ENCODE measurements around the gene NCKAP5L.
A peak's percentile ranks its signal among the peaks of the same experiment; 100 is the strongest.

NCKAP5L gene, protein sequence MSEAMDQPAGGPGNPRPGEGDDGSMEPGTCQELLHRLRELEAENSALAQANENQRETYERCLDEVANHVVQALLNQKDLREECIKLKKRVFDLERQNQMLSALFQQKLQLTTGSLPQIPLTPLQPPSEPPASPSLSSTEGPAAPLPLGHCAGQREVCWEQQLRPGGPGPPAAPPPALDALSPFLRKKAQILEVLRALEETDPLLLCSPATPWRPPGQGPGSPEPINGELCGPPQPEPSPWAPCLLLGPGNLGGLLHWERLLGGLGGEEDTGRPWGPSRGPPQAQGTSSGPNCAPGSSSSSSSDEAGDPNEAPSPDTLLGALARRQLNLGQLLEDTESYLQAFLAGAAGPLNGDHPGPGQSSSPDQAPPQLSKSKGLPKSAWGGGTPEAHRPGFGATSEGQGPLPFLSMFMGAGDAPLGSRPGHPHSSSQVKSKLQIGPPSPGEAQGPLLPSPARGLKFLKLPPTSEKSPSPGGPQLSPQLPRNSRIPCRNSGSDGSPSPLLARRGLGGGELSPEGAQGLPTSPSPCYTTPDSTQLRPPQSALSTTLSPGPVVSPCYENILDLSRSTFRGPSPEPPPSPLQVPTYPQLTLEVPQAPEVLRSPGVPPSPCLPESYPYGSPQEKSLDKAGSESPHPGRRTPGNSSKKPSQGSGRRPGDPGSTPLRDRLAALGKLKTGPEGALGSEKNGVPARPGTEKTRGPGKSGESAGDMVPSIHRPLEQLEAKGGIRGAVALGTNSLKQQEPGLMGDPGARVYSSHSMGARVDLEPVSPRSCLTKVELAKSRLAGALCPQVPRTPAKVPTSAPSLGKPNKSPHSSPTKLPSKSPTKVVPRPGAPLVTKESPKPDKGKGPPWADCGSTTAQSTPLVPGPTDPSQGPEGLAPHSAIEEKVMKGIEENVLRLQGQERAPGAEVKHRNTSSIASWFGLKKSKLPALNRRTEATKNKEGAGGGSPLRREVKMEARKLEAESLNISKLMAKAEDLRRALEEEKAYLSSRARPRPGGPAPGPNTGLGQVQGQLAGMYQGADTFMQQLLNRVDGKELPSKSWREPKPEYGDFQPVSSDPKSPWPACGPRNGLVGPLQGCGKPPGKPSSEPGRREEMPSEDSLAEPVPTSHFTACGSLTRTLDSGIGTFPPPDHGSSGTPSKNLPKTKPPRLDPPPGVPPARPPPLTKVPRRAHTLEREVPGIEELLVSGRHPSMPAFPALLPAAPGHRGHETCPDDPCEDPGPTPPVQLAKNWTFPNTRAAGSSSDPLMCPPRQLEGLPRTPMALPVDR (N-terminal part only)

DNA sequence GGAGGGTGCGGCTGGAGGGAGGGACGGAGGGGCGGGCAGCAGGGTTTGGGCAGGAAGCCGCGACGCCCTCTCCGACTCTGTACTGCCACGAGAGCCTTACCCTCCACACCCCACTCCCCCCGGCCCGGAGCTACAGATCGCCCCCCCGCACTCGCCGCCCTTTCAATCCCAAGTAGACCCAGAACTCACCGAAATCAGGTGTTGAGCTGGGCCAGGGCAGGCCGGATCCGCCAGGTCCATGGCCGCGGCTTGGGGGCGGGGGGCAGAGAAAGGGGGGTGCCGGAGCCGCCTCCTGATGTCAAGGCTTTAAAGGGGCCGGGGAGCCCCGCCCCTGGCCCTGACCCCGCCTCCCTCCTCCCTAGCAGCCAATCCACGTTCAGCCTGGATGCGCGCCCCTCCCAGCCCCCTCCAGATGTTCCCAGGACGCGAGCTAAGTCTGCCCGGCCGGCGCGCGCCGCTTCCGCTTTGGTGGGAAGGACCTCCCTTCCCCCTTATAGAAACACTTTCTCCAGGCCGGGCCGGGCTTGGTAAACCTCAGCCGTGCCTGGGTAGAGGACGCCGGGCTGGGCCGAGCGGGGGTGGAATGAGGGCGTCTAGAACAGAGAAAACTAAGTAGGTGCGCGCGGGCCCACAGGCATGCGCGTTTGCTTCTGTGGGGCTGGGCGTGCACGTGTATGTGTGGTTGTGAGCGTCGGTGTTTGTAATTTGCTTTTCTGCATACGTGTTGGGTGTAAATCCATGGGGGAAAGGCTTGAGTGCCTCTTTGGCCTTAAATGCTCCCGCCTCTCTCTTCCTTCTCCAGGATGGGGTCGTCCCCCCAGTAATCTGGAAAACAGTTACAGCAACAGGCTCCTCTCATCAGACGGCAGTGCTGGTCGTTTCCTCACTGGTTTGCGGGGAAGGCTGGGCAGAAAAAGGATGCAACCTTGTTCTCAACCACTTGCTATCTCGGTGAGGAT, at the start of gene NCKAP5L:
NCKAP5L (minus strand) TSS at position 281 of the 959 bp plus-strand sequence. CDS start 24,369 bp downstream, outside the sequence.
- H3K27ac ChIP-seq, result peak within 1 kb of the TSS; percentile 79
- DNase-seq (ENCODE audit: low read depth, low spot score), result peak; percentile 68

DNA sequence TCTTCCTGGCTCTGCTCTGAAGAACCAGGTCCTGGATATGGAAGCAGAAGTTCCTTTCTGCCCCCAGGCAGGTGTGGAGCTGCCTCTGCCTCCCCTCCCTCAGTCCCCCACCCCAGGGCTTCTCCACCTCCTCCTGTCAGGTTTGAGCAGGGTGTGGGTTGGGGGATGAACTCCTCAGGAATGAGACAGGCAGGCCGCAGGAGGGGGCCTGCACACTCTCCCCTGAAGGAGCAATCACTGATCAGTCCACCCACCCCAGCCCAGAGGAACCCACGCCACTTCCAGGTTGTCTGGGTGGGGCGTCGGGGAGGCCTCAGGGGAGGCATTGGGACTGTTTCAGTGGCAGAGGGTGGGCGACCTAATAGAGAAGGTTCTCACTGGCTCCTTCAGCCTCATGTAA, 48.9 kb upstream of the NCKAP5L start:
- DNase-seq (ENCODE audit: low read depth, low spot score), result no peak
- H3K27ac ChIP-seq, result no peak overlapping the region

DNA sequence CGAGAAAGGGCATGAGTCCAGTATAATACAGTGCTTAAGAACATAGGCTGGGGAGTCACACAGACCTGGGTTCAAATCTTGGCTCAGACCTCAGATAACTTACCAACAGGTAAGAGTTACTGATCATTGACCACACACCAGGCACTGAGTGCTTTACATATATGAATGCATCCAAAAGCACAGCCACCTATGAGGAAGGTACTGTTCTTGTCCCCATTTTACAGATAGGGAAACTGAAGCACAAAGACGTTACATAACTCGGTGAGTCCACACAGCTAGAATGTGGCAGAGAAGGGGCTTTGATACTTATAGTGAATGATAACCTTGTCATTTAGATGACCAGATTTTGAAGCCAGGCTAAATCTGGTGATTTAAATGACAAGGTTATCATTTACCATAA, 47.9 kb upstream of the NCKAP5L start:
- no peak for DNase-seq (ENCODE audit: low read depth, low spot score)
- no peak overlapping the region for H3K27ac ChIP-seq

DNA sequence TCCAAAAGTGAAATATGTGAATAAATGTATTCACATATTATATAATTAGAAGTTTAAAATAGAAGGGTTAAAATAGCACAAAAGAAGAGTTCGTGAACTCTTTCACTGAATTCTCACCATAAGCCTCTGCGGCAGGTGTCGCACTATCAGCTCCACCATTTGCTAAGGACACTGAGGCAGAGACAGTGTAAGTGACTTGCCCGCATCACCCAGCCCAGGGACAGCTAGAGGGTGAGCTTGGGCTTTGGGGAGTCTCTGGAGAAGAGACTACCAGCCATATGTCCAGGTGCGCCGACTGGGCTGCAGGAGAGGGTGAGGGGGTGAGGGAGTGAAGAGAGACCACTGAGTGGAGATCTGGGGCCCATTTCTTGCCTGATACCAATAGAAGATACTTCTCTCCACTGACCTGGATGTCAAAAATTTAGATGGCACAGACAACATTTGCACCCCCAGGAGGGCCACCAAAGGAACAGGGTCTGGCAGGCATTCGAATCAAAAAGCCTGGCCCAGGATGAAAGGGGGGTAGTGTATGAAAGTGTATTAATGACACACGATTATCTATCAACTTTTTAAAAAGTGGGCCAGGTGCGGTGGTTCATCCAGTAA, 47.0 kb upstream of the NCKAP5L start:
- DNase-seq (ENCODE audit: low read depth, low spot score), result no peak
- no peak overlapping the region for H3K27ac ChIP-seq

DNA sequence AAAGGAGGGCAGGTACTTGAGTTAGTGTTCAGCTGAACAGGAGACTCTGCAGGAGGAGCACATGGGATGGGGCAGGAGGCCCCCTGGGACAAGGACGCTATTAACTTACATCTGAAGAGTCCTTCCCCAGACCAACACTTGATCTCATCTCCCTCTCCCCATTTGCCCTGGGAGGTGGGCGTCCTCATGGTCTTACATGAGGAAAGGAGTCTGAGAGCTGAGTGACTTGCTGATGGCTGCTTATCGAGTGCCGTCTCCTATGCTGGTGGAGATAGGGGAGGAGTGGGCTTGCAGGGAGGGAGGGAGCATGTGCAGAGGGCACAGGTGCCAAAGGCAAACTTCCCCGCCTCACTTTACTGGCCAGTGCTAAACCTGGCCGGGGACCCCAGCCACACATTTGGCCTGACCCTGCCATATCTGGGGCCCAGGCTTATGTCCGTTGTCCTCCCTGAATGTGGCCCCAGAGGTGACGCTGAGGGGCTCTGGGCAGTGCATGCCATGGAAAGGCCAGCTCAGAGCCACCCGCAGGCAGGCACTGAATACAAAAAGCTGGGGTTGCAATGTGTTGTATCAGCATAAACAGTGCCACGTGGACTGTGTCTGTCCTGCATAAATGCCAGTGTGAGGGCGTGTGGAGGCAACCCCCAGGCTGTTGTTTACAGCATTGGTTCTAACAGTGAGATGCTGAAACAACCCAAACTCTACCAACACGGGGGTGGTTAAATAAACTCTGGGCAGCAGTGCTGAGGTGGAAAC, 46.1 kb upstream of the NCKAP5L start:
- H3K27ac ChIP-seq, result no peak overlapping the region
- DNase-seq (ENCODE audit: low read depth, low spot score), result no peak

DNA sequence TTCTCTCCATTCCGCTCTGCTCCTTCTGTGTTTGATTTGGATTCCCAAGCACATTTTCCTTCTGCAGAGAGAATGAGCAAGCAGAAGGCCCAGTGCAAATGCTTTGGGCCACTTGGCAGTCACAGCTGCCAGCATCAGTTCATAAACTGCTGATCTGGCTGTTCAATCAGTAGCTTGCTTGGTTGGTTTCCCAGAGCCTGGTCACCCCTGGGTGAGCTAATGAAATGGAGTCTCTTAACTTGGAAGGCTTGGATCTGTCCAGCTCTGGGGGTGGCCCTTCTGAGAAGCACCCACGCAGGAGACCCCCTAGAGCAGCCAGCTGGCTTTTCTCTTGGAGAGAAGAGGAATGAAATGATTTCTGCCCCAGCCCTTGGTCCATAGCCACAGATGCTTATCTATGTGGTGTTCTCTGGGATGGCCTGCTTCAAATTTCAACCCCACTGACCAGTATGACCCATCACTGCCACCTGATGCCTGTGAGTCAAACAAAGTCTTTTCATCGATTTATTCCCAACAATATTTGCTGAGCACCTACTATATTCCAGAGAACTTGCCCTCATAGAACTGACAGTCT, 45.2 kb upstream of the NCKAP5L start:
- DNase-seq (ENCODE audit: low read depth, low spot score), result no peak
- H3K27ac ChIP-seq, result no peak overlapping the region

DNA sequence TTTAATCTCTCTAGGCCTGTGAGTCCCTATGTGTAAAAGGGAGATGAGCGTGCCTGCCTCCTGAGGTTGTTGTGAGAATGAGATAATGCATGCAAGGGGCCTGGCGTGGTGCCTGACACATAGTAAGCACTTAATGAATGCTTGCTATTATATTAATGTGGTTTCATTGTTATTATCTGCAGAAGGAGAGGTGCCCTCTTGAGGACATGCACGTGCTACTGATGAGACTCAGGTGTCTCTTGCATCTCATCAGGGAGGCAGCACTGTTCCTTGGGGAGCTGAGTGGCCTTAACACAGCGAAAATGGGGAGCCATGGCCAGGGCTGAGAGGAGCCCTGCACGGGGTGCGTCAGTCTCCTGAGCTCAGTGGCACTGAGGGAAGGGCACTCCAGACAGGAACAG, 44.6 kb upstream of the NCKAP5L start:
- DNase-seq (ENCODE audit: low read depth, low spot score), result no peak

DNA sequence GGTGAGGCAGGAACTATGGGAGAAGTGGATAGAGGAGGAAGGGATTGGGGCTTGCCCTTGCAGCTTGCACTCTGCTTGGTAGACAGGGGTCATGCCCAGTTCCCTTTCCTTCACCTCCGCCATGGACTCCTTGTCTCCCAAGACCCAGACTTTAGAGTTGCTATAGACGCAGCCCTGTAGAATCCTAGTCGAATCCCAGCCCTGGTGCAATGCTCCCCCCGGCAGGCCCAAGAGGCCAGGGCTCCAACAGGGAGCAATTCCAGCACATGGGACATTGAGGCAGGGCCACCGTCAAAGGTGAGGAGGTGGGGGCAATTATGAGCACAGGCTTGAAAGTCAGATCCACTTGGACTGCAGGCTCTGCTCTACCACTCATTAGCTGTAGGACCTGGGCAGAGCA, 44.2 kb upstream of the NCKAP5L start:
- peak overlapping the region; percentile 50 for H3K27ac ChIP-seq
- DNase-seq (ENCODE audit: low read depth, low spot score), result no peak

More for the DNA sequence above, 44.6 kb upstream of the NCKAP5L start:
- peak overlapping the region; percentile 50 for H3K27ac ChIP-seq

DNA sequence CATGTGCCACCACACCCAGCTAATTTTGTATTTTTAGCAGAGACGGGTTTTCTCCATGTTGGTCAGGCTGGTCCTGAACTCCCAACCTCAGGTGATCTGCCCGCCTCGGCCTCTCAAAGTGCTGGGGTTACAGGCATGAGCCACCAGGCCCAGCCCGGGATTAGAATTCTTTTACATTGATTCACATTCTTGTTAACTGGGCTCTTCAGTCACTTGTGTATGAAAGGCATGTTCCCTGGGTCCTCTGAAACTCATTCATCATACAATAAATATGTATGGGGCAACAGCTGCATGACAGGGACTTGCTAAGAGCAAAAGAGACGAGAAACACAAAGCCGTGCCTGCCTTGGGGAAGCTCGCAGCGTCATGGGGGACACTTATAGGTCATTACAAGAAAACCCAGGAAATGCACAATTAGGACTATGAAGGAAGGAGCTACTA, 43.6 kb upstream of the NCKAP5L start:
- peak; percentile 22 for DNase-seq (ENCODE audit: low read depth, low spot score)
- H3K27ac ChIP-seq, result peak overlapping the region; percentile 50

DNA sequence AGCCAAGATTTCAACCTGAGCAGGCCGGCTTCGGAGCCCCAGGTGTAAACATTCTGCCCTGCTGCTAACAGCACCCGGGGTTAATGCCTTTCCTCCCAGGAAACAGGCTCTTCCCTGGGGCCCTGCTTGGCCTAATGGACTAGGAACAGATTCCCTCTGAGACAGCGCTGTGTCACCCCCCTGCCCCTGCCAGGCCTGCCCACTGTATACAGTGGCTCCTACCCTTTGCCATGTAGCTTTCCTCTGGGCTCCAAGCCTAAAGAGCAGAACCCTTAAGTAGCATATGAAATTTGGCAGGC, 43.0 kb upstream of the NCKAP5L start:
- H3K27ac ChIP-seq, result peak overlapping the region; percentile 50
- DNase-seq (ENCODE audit: low read depth, low spot score), result no peak

DNA sequence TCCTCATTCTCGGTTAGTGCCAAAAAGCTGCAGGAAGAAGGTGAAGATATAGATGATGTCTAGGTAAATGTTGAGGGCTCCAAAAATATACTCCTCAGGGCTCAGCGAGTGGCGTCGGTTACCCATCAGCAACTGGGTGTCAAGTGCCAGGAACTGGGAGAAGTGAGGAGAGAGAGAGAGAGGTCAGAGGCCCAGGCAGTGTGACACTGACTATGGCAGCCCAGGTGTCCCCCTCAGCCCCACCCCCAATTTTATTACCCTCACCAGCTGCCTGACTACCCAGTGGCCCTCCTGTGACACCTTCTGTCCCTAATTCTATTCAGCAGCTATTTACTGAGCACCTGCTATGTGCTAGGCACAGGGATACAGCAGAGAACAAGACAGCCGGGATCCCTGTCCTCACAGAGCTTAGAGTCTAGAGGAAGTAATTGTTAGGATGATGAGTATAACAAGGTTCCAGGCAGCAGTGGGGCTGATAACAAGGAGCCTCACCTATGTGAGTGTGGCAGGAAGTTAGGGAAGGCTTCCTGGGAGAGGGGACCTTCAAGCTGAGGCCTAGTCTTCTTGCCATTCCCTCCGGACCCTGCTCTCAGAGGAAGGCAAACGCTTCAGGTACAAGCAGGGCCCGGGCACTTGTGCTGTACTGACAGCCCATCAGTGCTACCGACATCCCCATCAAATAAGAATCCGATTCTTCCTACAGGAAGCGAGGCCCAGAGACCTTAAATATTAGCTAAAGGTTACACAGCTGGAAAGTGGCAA, 42.5 kb upstream of the NCKAP5L start:
- no peak for DNase-seq (ENCODE audit: low read depth, low spot score)

DNA sequence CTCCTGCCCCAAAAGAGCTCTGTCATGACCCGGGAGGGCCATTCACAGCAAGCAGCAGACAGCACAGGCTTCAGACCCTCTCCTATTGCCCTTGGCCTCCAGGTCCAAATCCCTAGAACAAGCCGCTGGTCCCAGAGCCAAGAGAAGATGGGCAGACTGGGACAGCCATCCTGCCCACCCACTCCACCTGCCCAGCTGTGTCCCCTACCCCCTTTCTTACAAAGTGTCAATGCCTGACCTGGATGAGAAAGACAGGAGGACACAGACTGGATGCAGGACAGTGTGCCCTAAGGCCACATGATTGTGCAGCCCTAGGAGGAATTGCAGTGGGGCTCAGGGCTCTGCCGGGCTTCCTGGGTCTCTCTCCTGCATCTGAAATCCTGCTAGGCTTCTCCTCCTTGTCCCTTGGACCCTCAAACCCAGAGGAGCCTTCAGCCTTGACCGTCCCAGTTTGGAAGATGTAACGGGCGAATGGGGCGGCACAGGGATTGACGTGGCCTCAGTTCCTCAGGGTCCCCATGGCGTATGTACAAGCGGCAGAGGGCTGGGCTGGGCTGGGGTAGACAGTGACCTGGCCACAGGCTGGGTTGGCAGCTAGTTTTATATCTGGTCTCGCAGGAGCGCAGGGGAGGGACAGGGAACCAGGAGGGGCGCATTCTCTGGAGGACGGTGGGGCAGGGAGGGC, 41.7 kb upstream of the NCKAP5L start:
- no peak overlapping the region for H3K27ac ChIP-seq

More for the DNA sequence above, 42.5 kb upstream of the NCKAP5L start:
- H3K27ac ChIP-seq, result no peak overlapping the region

DNA sequence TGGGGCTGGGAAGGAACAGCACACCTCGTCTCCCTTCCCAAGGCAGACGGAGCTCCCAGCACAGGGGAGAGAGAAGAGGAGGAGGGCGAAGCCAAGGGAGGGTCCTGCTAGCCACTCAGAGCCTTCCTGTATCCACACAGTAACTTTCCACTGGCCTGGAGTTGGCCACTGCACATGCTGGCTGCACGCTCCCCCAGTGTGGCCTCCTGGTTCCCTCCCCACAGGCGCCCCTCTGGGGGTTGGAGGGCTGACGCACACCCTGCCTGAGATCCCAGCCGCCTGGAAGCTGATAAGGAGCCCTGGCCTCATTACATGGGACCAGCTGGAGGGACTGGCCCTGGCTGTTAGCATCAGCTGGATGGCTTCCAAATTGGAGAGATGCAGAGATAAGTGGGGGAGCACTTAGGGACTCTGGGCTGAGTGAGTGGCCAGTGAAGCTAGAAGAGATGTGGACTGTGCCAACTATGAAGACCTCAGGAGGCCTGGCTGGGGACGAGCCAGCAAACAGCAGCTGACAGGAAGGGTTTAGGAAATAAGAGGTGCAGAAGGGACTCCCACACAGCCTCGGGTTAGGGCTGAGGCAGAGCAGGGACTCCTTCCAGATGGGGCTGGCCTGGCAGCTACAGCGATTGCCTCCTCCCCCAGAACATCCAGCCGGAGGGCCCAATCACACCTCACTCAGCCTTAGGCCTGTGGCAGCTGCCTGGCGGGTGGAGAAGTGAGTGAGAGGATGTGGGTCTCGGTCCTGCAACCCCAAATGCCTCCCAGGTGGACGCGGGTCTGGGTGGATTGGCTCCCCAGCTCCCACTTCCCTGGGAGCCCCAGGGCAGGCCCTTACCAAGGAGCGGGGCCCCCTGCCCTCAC, 41.0 kb upstream of the NCKAP5L start:
- H3K27ac ChIP-seq, result no peak overlapping the region
- DNase-seq (ENCODE audit: low read depth, low spot score), result no peak

More for the DNA sequence above, 41.7 kb upstream of the NCKAP5L start:
- DNase-seq (ENCODE audit: low read depth, low spot score), result no peak

DNA sequence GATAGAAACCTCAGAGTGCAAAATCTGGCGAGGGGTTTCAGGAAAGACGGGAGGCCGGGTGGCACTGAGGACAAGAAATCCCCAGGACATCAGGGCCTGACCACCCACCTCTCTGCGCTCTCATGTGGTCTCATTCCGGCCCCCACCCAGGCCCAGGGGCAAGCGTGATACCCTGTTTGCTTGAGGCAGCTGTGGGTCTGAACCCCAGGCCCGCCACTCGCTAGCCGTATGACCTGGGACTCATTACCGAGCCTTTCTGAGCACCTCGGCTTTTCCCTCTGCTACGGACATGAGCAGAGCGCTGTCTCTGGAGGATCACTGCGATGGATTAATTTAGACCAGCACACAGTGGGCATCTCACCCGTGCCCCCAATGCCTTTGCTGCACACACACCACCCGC, 40.2 kb upstream of the NCKAP5L start:
- no peak overlapping the region for H3K27ac ChIP-seq
- DNase-seq (ENCODE audit: low read depth, low spot score), result no peak

DNA sequence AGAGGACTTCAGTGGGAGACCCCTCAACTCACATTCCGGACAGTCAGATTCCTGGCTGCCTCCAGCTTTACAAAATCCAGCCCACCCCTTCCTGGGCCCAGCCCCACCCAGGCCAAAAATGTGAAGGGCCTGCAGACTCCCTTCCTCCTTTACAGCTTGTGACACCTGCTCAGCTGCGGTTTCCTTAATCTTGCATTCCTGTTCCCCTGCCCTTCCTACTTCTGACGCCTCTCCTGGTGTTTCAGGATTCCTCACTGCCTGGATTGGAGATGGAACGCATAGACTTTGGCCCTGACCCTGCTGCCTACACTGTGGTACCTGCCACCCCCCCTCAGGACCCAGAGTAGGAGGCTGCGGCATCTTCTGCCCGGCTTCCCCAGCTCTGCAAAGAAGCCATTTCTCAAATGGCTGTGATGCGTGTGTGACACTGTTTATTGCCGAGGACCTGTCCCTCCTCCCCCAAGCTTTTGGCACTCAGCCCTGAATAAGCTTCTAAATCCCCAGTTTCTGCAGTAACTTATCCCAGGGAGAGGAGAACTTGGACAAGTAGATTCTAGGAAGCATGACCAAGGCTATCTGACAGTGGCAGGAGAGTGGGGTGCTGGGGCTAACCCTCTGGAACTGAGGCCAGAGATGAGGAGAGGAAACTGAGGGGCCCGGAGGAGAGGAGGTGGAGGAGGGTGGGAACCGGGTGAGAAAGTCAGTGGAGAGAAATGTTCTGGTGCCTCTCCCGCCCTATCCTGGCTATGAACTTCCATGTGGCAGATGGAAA, 39.5 kb upstream of the NCKAP5L start:
- no peak for DNase-seq (ENCODE audit: low read depth, low spot score)
- H3K27ac ChIP-seq, result peak overlapping the region; percentile 18

Measured in epithelial cell of prostate (primary cell).